ENCODE measurements around the gene TRIM67. TPM values are rescaled to one million over a fixed set of nuclear protein-coding genes. Genes with fewer than 3 reads are reported as not detected.

The TRIM67 gene
- total RNA-seq, 2 donors from 2014 or later: 0.19 TPM; not detected in 1

DNA sequence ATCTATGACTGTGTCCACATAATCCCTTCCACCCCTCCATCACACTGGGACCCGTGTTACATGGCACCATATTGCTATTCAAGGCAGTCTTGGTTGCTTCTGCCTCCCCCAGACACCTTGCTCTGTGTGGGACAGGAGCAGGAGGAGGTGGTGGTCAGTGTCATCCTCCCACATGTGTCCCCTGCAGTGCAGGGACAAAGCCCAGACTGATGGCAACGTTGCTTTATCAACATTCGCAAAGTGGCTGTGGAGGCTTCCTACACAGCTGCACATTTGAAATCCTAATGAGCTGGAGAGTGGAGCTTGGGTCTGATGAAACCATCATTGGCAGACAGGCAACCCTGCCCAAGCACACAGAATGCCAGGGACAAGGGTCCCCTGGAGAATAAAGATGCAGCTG lies 26.2 kb downstream of the TRIM67 start:
- DNase-seq (ENCODE audit: low spot score): no peak
- H3K4me1 ChIP-seq: peaks cover 0 to 9% of the 10 kb centered on the region in 2 donors
- no peaks in the 10 kb centered on the region for H3K27me3 ChIP-seq
- H3K9me3 ChIP-seq: no peaks in the 10 kb centered on the region
- no peaks in the 10 kb centered on the region for H3K36me3 ChIP-seq
- H3K27ac ChIP-seq: no peak overlapping the region
- TF ChIP-seq, protein P1, sequence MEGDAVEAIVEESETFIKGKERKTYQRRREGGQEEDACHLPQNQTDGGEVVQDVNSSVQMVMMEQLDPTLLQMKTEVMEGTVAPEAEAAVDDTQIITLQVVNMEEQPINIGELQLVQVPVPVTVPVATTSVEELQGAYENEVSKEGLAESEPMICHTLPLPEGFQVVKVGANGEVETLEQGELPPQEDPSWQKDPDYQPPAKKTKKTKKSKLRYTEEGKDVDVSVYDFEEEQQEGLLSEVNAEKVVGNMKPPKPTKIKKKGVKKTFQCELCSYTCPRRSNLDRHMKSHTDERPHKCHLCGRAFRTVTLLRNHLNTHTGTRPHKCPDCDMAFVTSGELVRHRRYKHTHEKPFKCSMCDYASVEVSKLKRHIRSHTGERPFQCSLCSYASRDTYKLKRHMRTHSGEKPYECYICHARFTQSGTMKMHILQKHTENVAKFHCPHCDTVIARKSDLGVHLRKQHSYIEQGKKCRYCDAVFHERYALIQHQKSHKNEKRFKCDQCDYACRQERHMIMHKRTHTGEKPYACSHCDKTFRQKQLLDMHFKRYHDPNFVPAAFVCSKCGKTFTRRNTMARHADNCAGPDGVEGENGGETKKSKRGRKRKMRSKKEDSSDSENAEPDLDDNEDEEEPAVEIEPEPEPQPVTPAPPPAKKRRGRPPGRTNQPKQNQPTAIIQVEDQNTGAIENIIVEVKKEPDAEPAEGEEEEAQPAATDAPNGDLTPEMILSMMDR (IDR thresholded peaks at IDR 0.05): no peak
- no peak overlapping the region for H3K4me3 ChIP-seq

DNA sequence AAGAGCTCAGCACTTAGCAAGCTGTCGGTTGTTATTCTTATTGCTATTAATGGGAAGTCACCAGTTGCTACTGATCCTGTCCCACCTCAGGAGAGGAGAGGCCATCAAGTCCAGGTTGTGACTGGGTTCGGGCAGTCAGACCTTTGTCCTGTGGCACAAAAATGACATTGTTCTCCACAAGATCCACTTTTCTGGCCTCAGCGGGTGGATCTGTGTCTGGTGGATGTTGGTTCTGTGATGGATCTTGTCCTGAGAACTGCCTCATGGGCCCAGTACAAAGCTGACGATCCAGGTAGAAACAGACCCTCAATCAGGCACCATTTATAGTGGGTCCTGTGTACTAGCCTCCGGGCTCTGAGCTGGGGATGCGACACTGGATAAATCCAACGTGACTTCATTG lies 26.9 kb downstream of the TRIM67 start:
- no peaks in the 10 kb centered on the region for H3K9me3 ChIP-seq
- no peaks in the 10 kb centered on the region for H3K27me3 ChIP-seq
- H3K27ac ChIP-seq: no peak overlapping the region
- no peak for DNase-seq (ENCODE audit: low spot score)
- H3K36me3 ChIP-seq: no peaks in the 10 kb centered on the region
- TF ChIP-seq, protein P1 (IDR thresholded peaks at IDR 0.05): no peak
- H3K4me3 ChIP-seq: no peak overlapping the region
- peaks cover 0 to 11% of the 10 kb centered on the region in 2 donors for H3K4me1 ChIP-seq

DNA sequence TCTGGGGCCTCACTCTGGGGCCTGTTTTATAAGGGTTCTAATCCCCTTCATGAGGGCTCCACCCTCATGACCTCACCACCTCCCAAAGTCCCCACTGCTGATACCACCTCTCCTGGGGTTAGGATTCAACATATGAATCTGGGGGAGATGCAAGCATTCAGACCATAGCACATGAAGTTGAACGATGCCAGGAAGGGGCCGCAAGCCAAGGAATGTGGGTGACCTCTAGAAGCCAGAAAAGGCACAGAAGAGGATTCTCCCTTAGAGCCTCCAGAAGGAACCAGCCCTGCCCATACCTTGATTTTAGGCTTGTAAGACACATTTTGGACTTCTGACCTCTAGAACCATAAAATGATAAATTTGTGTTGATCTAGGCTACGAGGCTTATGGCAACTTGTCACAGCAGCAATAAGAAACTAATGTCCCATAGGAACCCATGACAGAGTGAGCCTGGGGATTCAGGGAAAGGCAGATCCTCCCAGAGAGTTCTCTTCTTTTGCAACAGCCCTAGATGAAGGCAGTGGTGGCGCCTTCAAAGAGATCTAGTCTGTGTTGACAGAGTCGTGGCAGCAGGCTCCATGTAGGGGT lies 27.9 kb downstream of the TRIM67 start:
- Histone ChIP-seq H3K4me1 (peaks cover 0 to 11% of the 10 kb centered on the region in 2 donors), H3K9me3 (no peaks in the 10 kb centered on the region), H3K27ac (no peak overlapping the region), H3K4me3 (no peak overlapping the region), H3K36me3 (no peaks in the 10 kb centered on the region), H3K27me3 (no peaks in the 10 kb centered on the region)
- TF ChIP-seq, protein P1 (IDR thresholded peaks at IDR 0.05): no peak
- no peak for DNase-seq (ENCODE audit: low spot score)

DNA sequence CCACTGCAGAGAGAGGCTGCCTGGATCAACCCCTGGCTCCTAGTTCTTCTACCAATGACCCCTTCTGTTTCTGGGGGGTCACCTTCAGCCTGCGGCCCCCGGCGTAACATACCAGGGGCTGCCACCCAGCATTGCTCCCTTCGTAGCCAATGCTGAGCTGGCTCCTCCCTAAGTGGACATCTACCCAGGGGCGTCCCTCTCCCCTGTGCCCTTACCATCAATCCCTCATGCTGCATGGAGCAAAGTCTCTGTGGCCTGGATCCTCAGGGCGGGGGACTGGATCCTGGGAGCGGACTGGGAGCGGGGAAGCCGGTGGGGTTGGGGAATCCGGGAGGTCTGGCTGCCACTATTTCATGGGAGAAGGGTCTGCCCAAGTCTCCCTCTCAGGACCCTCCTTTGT lies 28.6 kb downstream of the TRIM67 start:
- Histone ChIP-seq H3K4me1 (peaks cover 0 to 11% of the 10 kb centered on the region in 2 donors), H3K9me3 (no peaks in the 10 kb centered on the region), H3K36me3 (no peaks in the 10 kb centered on the region), H3K27me3 (no peaks in the 10 kb centered on the region), H3K4me3 (no peak overlapping the region), H3K27ac (no peak overlapping the region)
- TF ChIP-seq, protein P1 (IDR thresholded peaks at IDR 0.05): no peak
- no peak for DNase-seq (ENCODE audit: low spot score)

DNA sequence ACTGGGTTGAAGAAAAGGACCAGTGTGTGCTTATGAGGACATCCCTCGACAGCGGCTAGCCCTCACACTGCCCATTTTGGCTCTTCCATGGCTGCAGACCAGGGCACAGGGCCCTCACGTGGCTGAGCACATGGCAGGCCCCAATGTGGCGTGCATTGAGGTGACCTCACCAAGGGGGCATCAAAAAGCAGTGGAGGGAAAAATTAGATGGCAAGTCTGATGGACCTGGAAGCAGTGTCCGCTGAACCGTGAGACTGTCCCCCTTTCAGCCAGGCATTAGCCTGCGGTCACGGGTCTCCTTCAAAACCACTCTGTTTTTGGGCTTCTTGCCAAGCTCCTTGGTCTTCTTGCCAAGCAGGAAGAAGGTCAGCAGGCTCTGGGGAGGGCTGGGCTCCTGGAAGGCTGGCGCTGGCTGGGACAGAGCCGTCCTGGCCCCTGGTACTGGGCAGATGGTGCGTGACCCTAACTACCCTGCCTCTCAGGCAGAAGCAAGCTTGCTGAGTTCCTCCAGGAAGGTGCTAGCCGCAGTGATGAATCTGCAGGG lies 30.8 kb downstream of the TRIM67 start:
- Histone ChIP-seq H3K4me3 (no peak overlapping the region), H3K4me1 (peaks cover 0 to 11% of the 10 kb centered on the region in 2 donors), H3K9me3 (no peaks in the 10 kb centered on the region), H3K36me3 (no peaks in the 10 kb centered on the region), H3K27me3 (no peaks in the 10 kb centered on the region), H3K27ac (no peak overlapping the region)
- TF ChIP-seq, protein P1 (IDR thresholded peaks at IDR 0.05): no peak
- DNase-seq (ENCODE audit: low spot score): no peak

Measured in right atrium auricular region (tissue), 2 donors.